ENCODE measurements around the gene TTC12. TPM values are rescaled to one million over a fixed set of nuclear protein-coding genes. Genes with fewer than 3 reads are reported as not detected.

TTC12 gene
- total RNA-seq, 2 donors from 2014 or later, result 4.9 to 10.3 TPM

GRCh38 chr11:113411536-113411935 is 97.2 kb downstream of the TTC12 start:
- intact Hi-C loops (cut with DNase I), result no loop called here
- no peak for DNase-seq (ENCODE audit: low spot score)

DNA sequence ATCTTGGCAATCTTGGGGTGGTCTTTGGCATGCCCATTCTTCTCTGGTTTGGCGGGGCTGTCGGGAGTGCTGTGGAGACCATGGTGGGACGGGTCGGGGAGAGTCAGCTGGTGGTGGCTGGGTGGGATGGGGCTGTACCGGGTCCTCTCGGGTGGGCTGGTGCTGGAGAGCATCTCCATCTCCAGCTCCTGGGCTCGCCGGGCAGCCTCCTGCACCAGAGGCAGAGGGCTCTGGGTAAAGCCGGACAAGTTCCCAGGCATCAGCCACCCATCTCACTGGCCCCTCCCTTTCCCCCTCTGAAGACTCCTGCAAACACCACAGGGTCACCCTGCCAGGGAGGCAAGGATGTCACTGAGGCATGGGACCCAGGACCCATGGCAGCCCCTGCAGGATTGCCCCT is 98.3 kb downstream of the TTC12 start:
- intact Hi-C loops (cut with DNase I), result no loop called here
- DNase-seq (ENCODE audit: low spot score), result no peak

- intact Hi-C loops (cut with DNase I), result no loop called here
- no peak for DNase-seq (ENCODE audit: low spot score)
These were observed 101.0 kb downstream of the TTC12 start for GRCh38 chr11:113415343-113415742.

Other genes with a start within 250 kb of the TTC12 start
- under 1 TPM in 1 of 2 donors, not detected in 1; 0.23 TPM for gene ANKK1, start 73.2 kb downstream of the TTC12 start, total RNA-seq
- under 1 TPM; 0.29 to 0.51 TPM for gene DRD2, start 160.8 kb downstream of the TTC12 start, total RNA-seq